IMR-90 (cell line): ENCODE measurements around the gene PITPNM1. TPM values are rescaled to one million over a fixed set of nuclear protein-coding genes. Genes with fewer than 3 reads are reported as not detected.

Experiments used
- ATAC-seq: fragments of 200-7000 bp; cut with Tn5 transposase; 2 replicates; pipeline ENCODE4 v1.9.1; 2020; ENCODE audit warnings: low read depth, mild to moderate bottlenecking, moderate library complexity
- BruUV-seq: library from RNA; stranded (reverse); fragments of 400-500 nt; replicated peaks from 2 replicates; lab custom pipeline; 2021; lab: Mats Ljungman, UMichigan
- CTCF ChIA-PET: fragments of 300-600 bp; formaldehyde crosslinking; extraction: SDS; loops from one replicate; lab custom pipeline; 2021; ENCODE audit warnings: antibody characterized with exemption; lab: Yijun Ruan, JAX
- POLR2A ChIA-PET: fragments of 300-600 bp; sonication (Branson Sonifier 250); formaldehyde crosslinking; loops from one replicate; lab custom pipeline; 2022; ENCODE audit warnings: antibody characterized with exemption; ENCODE audit not compliant: unreplicated experiment; lab: Charles Lee
- DNase-seq: peaks from one replicate; pipeline ENCODE4 v3.0.0; 2013
- H2AFZ ChIP-seq: replicated peaks from 2 replicates; pipeline ENCODE3; 2013; ENCODE audit warnings: low read length, mild to moderate bottlenecking; ENCODE audit not compliant: poor library complexity
- H2AK5ac ChIP-seq: 2 replicates; pipeline ENCODE4 v1.6.1; 2013; ENCODE audit warnings: low read depth, low read length, inconsistent platforms
- H2AK9ac ChIP-seq: replicated peaks from 2 replicates; pipeline ENCODE3; 2013; ENCODE audit warnings: mild to moderate bottlenecking, low read depth, low read length, moderate library complexity; ENCODE audit not compliant: poor library complexity
- H2BK120ac ChIP-seq: 2 replicates; pipeline ENCODE4 v1.6.1; 2013; ENCODE audit warnings: low read depth, low read length, inconsistent platforms
- H2BK15ac ChIP-seq: 3 replicates; pipeline ENCODE4 v1.6.1; 2013; ENCODE audit warnings: low read depth, low read length, inconsistent platforms
- H2BK20ac ChIP-seq: 2 replicates; pipeline ENCODE4 v1.6.1; 2013; ENCODE audit warnings: low read depth, mild to moderate bottlenecking, inconsistent platforms, low read length, moderate library complexity
- H2BK5ac ChIP-seq: 2 replicates; pipeline ENCODE4 v1.6.1; 2013; ENCODE audit warnings: mild to moderate bottlenecking, low read depth, low read length, inconsistent platforms; ENCODE audit not compliant: poor library complexity, severe bottlenecking
- H3K14ac ChIP-seq: replicated peaks from 2 replicates; pipeline ENCODE4 v1.6.1; 2013; ENCODE audit warnings: low read depth, low read length, inconsistent platforms
- H3K18ac ChIP-seq: 2 replicates; pipeline ENCODE4 v1.6.1; 2013; ENCODE audit warnings: low read depth, low read length, control low read depth
- H3K23ac ChIP-seq: 2 replicates; pipeline ENCODE4 v1.6.1; 2013; ENCODE audit warnings: low read depth, low read length, inconsistent platforms
- H3K27ac ChIP-seq: 2 replicates; pipeline ENCODE4 v1.5.1; 2013; ENCODE audit warnings: mild to moderate bottlenecking, control low read depth, low read length; ENCODE audit not compliant: insufficient read depth
- H3K27me3 ChIP-seq: 2 replicates; pipeline ENCODE4 v1.6.1; 2013; ENCODE audit warnings: low read length; ENCODE audit not compliant: control insufficient read depth, insufficient read depth
- H3K36me3 ChIP-seq: 2 replicates; pipeline ENCODE4 v1.6.1; 2013; ENCODE audit warnings: low read length, mixed read lengths; ENCODE audit not compliant: control insufficient read depth, insufficient read depth
- H3K4ac ChIP-seq: 2 replicates; pipeline ENCODE4 v1.6.1; 2013; ENCODE audit warnings: low read depth, low read length, inconsistent platforms
- H3K4me1 ChIP-seq: 2 replicates; pipeline ENCODE4 v1.6.1; 2013; ENCODE audit warnings: low read length, mixed read lengths; ENCODE audit not compliant: control insufficient read depth, insufficient read depth
- H3K4me2 ChIP-seq: 2 replicates; pipeline ENCODE4 v1.6.1; 2013; ENCODE audit warnings: low read depth, mild to moderate bottlenecking, control low read depth, low read length, moderate library complexity
- H3K4me3 ChIP-seq: 2 replicates; pipeline ENCODE4 v1.5.1; 2013; ENCODE audit warnings: low read depth, mild to moderate bottlenecking, control low read depth, low read length, moderate library complexity; ENCODE audit not compliant: insufficient read depth
- H3K56ac ChIP-seq: 2 replicates; pipeline ENCODE4 v1.6.1; 2013; ENCODE audit warnings: low read length, inconsistent platforms; ENCODE audit not compliant: insufficient read depth; ENCODE audit errors: extremely low read depth
- H3K79me1 ChIP-seq, 2 experiments: 2 replicates each; pipeline ENCODE4 v1.6.1; 2013; ENCODE audit warnings: low read length in 2 of 2, inconsistent platforms in 1 of 2, low read depth in 1 of 2
- H3K9ac ChIP-seq: 2 replicates; pipeline ENCODE4 v1.6.1; 2013; ENCODE audit warnings: low read depth, low read length, control low read depth
- H3K9me1 ChIP-seq: 2 replicates; pipeline ENCODE4 v1.6.1; 2013; ENCODE audit warnings: low read length, inconsistent platforms; ENCODE audit not compliant: insufficient read depth
- H3K9me3 ChIP-seq: 2 replicates; pipeline ENCODE4 v1.6.1; 2013; ENCODE audit warnings: low read length; ENCODE audit not compliant: control insufficient read depth, insufficient read depth
- H4K20me1 ChIP-seq: 2 replicates; pipeline ENCODE4 v1.6.1; 2013; ENCODE audit warnings: low read length, inconsistent platforms; ENCODE audit not compliant: insufficient read depth
- H4K5ac ChIP-seq: 2 replicates; pipeline ENCODE4 v1.6.1; 2013; ENCODE audit warnings: mild to moderate bottlenecking, low read depth, low read length, control low read depth
- H4K8ac ChIP-seq, 2 experiments: 2 replicates each; pipeline ENCODE4 v1.6.1; 2013; ENCODE audit warnings: low read depth in 2 of 2, low read length in 2 of 2, control low read depth in 1 of 2, inconsistent platforms in 1 of 2
- H4K91ac ChIP-seq: 2 replicates; pipeline ENCODE4 v1.6.1; 2013; ENCODE audit warnings: low read depth, low read length, inconsistent platforms; ENCODE audit not compliant: insufficient read depth
- BHLHE40 ChIP-seq: fragments of 150-350 bp; IDR thresholded peaks from 2 replicates; pipeline ENCODE4 v1.6.1; 2016; ENCODE audit warnings: mild to moderate bottlenecking, low read depth, low read length
- CHD1 ChIP-seq: IDR thresholded peaks from 2 replicates; pipeline ENCODE4 v1.6.1; 2012; ENCODE audit warnings: low read depth, low read length, improper control_type of control experiment
- CTCF ChIP-seq: conservative IDR thresholded peaks from 2 replicates; pipeline ENCODE4 v1.5.1; 2012; ENCODE audit warnings: mild to moderate bottlenecking, low read depth, low read length, improper control_type of control experiment
- ELK1 ChIP-seq: fragments of 150-350 bp; IDR thresholded peaks from 2 replicates; pipeline ENCODE4 v1.6.1; 2016; ENCODE audit warnings: low read depth, mild to moderate bottlenecking, low read length, moderate library complexity, borderline replicate concordance
- FOS ChIP-seq: fragments of 150-350 bp; IDR thresholded peaks from 2 replicates; pipeline ENCODE4 v1.6.1; 2016; ENCODE audit warnings: low read depth, low read length
- MAFK ChIP-seq: IDR thresholded peaks from 2 replicates; pipeline ENCODE4 v1.6.1; 2012; ENCODE audit warnings: low read depth, low read length, improper control_type of control experiment
- MAZ ChIP-seq: IDR thresholded peaks from 2 replicates; pipeline ENCODE4 v1.6.1; 2012; ENCODE audit warnings: low read depth, mild to moderate bottlenecking, low read length, improper control_type of control experiment, moderate library complexity, borderline replicate concordance
- NFE2L2 ChIP-seq: fragments of 150-350 bp; IDR thresholded peaks from 2 replicates; pipeline ENCODE4 v1.6.1; 2016; ENCODE audit warnings: low read depth, mild to moderate bottlenecking, low read length
- RCOR1 ChIP-seq: IDR thresholded peaks from 2 replicates; pipeline ENCODE4 v1.6.1; 2012; ENCODE audit warnings: mild to moderate bottlenecking, low read length, improper control_type of control experiment; ENCODE audit not compliant: insufficient replicate concordance
- RFX5 ChIP-seq: IDR thresholded peaks from 2 replicates; pipeline ENCODE4 v1.8.0; 2012; ENCODE audit warnings: low read depth, mild to moderate bottlenecking, low read length, moderate library complexity
- SMC3 ChIP-seq: fragments of 150-350 bp; IDR thresholded peaks from 2 replicates; pipeline ENCODE4 v1.6.1; 2016; ENCODE audit warnings: low read depth, mild to moderate bottlenecking, antibody characterized with exemption, low read length, moderate library complexity
- USF2 ChIP-seq: fragments of 150-350 bp; IDR thresholded peaks from 2 replicates; pipeline ENCODE4 v1.6.1; 2017; ENCODE audit warnings: mild to moderate bottlenecking, antibody characterized with exemption, low read length, low read depth
- WGBS, 2 experiments: methylation state at CpG; one replicate each; pipeline versions ENCODE4 v1.1.5 to v1.1.7; 2013; ENCODE audit warnings: missing lambda C conversion rate in 2 of 2; ENCODE audit not compliant: insufficient read length in 1 of 2; ENCODE audit errors: extremely low coverage in 2 of 2; 5-methylcytosine and 5-hydroxymethylcytosine counted together
- dilution Hi-C: fragments of 300-500 bp; cut with HindIII; formaldehyde crosslinking; loops from one replicate; pipeline ENCODE4 v1.14.3; 2018; ENCODE audit warnings: low sequenced_read_pairs; ENCODE audit not compliant: unreplicated experiment
- in situ Hi-C: fragments of 300-500 bp; cut with MboI; formaldehyde crosslinking; loops from 3 replicates; pipeline ENCODE4 v1.14.3; 2019; ENCODE audit warnings: low sequenced_read_pairs, inconsistent platforms, mixed read lengths
- intact Hi-C: fragments of 100-400 bp; cut with micrococcal nuclease; formaldehyde crosslinking; loops from 2 replicates; pipeline ENCODE4 v1.10.0; 2022
- polyA plus RNA-seq, 3 experiments: library from polyadenylated mRNA; depleted of rRNA; stranded (reverse); fragments of >200 nt; gene quantifications; 2 replicates each; pipeline ENCODE4 v1.2.3, GENCODE V29; 2012; ENCODE audit warnings: low replicate concordance in 1 of 3
- total RNA-seq: library from RNA; depleted of rRNA; stranded (reverse); fragments of >200 nt; gene quantifications from 2 replicates; pipeline ENCODE4 v1.2.3, GENCODE V29; 2012

The PITPNM1 gene
- total and polyA plus RNA-seq, 2 of the 4 experiments (the other 2 are of a cell fraction) = 5.0 to 15.4 TPM

GRCh38 chr11:67544616-67545242, 39.6 kb upstream of the PITPNM1 start:
- in situ Hi-C loops = no loop called here

More at GRCh38 chr11:67544616-67545242, 39.6 kb upstream of the PITPNM1 start:
- H3K4ac ChIP-seq = no peak overlapping the region
- H3K9ac ChIP-seq = no peak overlapping the region
- H3K4me1 ChIP-seq = no peaks in the 10 kb centered on the region
- no peak overlapping the region for H2BK120ac ChIP-seq
- no peak overlapping the region for H3K56ac ChIP-seq
- no peak overlapping the region for H2AK9ac ChIP-seq
- H3K4me3 ChIP-seq = no peak overlapping the region
- ATAC-seq = no peak
- no peak overlapping the region for H2AFZ ChIP-seq
- no peaks in the 10 kb centered on the region for H3K79me1 ChIP-seq
- CTCF ChIA-PET = no interaction called here
- TF ChIP-seq RCOR1 = no peak
- TF ChIP-seq ELK1 = no peak
- TF ChIP-seq NFE2L2 = no peak
- no peak for TF ChIP-seq MAFK
- no peak for TF ChIP-seq RFX5
- TF ChIP-seq FOS = no peak
- no peak for TF ChIP-seq SMC3
- TF ChIP-seq CHD1 = no peak
- no peak for TF ChIP-seq BHLHE40
- no peak for TF ChIP-seq MAZ
- TF ChIP-seq USF2 = no peak
- TF ChIP-seq CTCF = no peak
- no peak overlapping the region for H3K4me2 ChIP-seq
- no peak overlapping the region for H3K23ac ChIP-seq
- no peaks in the 10 kb centered on the region for H3K9me1 ChIP-seq
- DNase-seq = no peak
- no peak overlapping the region for H4K91ac ChIP-seq
- H2BK5ac ChIP-seq = no peak overlapping the region
- intact Hi-C loops = no loop called here
- H3K14ac ChIP-seq = no peak overlapping the region
- BruUV-seq = no TSS peak
- H3K18ac ChIP-seq = no peak overlapping the region
- H3K27ac ChIP-seq = no peak overlapping the region
- no peak overlapping the region for H4K5ac ChIP-seq
- H4K20me1 ChIP-seq = no peaks in the 10 kb centered on the region
- no peak overlapping the region for H4K8ac ChIP-seq
- dilution Hi-C loops = no loop called here
- H2BK15ac ChIP-seq = no peak overlapping the region
- H2AK5ac ChIP-seq = no peak overlapping the region
- peaks cover 25% of the 10 kb centered on the region for H3K27me3 ChIP-seq
- H3K36me3 ChIP-seq = no peaks in the 10 kb centered on the region
- 53% methylated on average over 6 of the region's 10 CpGs; no CpG with 5 or more reads in 1 of the 2 experiments for WGBS, 2 experiments
- H2BK20ac ChIP-seq = no peak overlapping the region
- POLR2A ChIA-PET = no interaction called here
- no peaks in the 10 kb centered on the region for H3K9me3 ChIP-seq
